ENCODE measurements around the gene AP3S1. TPM values are rescaled to one million over a fixed set of nuclear protein-coding genes. Genes with fewer than 3 reads are reported as not detected.
A peak's percentile ranks its signal among the peaks of the same experiment; 100 is the strongest.
"Not testable (repeated sequence)": the region's sequence is repeated elsewhere in the genome, so short reads cannot be mapped to it uniquely, and the experiment has no call there.

Gene AP3S1
- total RNA-seq, result 63.4 and 66.8 TPM in 2 replicates

DNA sequence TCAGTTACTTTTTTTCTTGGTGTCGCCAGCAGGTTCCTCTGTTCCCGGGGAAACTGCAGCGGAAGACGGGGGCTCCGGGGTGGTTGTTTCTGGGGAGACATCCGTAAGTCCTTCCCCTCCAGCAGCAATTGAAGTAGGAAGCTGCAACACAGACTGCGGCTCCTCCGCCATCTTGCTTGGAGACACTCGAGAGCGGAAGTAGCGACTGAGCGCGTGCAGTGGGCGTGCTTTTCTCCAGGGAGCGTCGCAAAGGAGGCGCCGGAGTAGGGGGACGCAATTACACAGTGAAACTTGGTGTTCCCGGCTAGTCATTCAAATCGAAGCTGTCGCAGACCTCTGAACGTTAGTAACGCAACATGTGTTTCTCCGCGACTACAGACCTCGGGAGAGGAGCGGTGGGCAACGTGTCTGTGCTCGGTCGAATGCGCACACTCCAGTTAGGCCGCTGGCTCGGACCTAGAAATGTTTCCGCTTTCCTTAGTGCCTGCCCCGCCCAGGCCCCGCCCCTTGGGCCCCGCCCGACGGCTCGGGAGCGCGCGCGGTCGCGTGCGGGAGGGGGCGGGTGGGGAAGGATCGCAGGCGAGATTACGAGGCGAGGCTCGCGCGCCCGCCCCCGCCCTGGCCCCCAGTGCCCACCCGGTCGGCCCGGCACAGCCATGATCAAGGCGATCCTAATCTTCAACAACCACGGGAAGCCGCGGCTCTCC, at the start of gene AP3S1, which contains the start of gene ATG12:
TSS of gene AP3S1 (plus strand) at position 554 of the 707 bp plus-strand sequence. CDS start at position 657, 103 bp downstream.
TSS of gene ATG12 (minus strand) at position 184 of the 707 bp plus-strand sequence. CDS start at position 171, 13 bp downstream.
- DNase-seq (ENCODE audit: low read depth, low spot score), result peak; percentile 79

DNA sequence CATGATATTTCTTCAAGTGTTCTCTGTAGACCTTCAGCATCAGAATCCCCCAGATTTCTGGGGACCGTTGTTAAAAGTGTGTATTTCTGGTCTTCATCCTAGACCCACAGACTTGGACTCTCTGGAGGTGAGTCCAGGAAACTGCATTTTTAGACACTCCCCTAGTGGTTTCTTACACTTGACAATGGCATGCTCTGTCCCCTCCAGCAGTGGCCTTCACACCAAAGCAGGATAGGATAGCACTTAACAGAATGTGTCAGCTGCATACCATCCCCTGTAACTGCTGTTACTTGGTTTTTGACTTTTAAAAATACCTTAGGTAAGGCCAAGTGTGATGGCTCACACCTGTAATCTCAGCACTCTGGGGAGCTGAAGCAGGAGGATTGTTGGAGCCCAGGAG, 46.0 kb upstream of the AP3S1 start:
- no peak for DNase-seq (ENCODE audit: low read depth, low spot score)

DNA sequence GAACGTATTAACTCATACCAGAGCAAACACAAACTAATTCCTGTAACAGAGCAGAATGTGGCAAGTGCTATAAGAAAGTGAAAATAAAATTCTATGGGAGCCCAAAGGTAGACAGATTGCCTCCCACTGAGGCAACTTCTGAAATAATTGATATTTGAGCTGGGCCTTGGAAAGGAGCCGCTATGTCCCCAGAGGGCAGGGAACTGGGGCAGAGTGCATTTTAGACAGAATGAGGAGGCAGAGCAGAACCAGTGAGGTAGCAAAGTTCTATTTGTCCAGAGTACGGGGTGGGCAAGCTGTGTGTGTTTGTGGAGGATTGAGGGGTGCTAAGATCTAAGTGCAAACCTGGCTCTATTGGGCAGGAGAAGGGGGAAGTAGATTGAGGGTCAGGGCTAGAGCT, 45.1 kb upstream of the AP3S1 start:
- no peak for DNase-seq (ENCODE audit: low read depth, low spot score)

DNA sequence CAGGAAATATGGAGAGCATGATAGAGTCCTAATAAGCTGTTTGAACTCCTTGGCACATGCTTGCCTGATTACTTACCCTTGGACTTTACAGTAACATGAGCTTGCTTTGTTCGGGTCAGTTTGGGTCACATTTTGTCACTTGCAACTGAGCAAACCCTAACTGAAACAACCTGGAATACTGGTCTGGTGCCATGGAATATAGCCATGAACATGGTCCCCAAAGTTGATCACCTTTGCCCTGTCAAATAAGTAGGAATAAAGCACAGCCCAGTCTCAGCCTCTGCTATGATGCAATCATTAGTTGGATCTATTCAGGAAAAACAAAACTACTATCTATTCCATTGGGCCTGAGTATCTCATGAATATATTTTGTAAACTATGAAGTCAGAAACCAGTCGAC, 43.5 kb upstream of the AP3S1 start:
- no peak for DNase-seq (ENCODE audit: low read depth, low spot score)

DNA sequence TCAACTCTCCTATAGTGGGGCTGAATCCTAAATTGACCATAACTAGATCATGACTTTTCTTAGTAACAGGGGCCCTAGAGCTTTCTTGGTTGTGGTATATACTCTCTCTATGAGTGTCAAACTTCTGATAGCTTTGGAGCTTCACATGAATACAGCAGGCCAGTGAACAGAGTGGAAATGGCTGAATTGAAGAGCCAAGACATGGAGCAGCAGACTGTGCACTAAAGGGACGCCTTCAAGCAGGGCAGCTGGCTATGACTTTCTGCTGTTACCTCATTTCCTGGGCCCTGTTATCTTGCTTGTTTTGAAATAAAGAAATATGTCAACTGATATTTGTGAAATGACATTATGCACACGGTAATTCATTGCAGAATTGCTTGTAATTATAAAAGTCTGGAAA, 41.6 kb upstream of the AP3S1 start:
- no peak for DNase-seq (ENCODE audit: low read depth, low spot score)

DNA sequence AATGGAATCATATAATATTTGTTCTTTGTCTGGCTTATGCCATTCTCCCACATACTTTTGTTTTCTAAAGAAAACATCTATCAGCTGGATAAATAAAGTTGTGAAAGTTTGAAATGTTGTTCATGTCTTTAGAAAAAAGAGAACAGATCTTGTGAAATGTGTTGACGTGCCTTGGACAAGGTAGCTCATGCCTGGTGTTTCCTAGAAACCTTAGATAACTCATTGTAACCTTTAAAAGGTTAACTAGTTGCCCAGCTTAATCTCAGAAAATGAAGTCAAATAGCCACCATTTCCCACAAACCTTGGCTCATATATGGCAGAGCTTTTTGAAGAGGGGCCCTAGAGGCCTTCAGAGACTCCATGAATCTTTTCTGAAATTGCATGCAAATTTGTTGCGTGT, 40.6 kb upstream of the AP3S1 start:
- no peak for DNase-seq (ENCODE audit: low read depth, low spot score)

DNA sequence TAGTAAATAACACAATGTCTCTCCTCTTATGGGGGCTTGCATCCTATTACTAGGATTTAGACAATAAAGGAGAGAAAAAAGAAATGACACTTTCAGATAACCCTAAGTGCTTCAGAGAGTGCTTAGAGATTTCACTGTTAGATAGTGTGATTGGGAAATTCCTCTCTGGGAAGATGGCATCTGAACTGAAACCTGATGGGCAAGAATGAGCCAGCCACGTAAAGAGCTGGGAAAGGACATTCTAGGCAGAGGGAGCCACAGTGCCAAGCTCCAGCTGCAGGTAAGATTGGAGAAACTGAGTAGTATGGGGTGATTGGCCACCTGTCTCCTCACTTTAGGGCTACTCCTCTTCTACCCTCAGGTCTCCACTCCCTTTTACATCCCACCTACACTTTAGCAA, 39.8 kb upstream of the AP3S1 start:
- no peak for DNase-seq (ENCODE audit: low read depth, low spot score)

DNA sequence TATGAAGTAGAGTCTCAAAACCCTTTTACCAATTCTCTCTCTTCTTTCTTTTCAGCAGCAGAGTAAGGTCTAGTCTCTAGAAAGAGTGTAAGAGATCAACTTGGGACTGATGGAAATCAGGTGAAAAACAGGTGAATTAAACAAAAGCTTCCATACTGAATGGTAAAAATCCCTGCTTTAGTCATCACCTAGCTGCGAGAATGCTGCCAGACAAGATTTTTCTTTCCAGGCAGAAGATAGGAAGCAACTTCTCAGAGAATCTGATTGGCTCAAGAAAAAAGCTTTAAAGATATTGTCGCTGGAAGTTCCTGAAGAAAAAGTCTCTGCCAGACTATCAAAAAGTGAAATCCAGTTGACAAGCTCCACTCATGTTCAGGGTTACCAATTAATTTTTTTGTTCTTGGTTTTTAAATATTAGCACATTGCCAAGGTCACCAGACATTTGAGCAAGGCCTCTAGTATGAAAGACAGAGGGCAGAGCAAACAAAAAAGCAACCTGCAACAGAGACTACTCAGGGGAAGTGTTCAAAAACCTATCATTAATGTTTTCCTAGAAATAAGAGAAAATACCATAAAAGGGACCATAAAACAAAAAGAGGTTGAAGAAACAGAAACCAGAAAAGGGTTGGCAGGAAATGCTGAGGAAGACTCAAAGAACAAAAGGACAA, 34.6 kb upstream of the AP3S1 start:
- no peak for DNase-seq (ENCODE audit: low read depth, low spot score)

DNA sequence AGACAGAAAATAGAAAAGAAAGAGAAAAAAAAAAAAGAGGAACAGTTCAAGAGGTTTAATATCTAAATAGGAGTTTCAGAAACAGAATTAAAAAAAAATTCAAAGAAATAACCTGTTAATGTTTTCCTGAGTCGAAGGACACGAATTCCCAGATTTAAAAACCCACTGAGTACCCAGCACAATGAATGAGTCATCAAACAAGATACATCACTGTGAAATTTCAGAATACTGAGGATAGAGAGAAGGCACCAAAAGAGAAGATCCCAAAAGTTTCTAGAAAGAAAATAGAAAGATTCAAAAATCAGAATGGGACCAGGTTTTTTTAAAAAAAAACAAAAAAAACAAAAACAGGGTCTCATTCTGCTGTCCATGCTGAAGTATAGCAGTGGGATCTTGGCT, 34.1 kb upstream of the AP3S1 start:
- DNase-seq (ENCODE audit: low read depth, low spot score), result no peak

DNA sequence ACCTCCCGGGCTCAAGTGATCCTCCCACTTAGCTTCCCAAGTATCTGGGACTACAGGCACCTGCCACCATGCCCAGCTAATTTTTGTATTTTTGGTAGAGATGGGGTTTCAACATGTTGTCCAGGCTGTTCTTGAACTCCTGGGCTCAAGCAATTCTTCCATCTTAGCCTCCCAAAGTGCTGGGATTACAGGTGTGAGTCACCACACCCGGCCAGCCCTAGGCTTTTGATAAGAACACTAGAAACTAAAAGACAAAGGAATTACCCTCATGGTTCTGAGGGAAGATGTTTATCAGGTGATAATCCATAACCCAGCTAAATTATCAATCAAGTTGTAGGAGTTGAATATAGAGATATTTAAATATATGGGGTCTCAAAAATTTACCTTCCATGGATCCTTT, 33.7 kb upstream of the AP3S1 start:
- not testable (repeated sequence) for DNase-seq (ENCODE audit: low read depth, low spot score)

DNA sequence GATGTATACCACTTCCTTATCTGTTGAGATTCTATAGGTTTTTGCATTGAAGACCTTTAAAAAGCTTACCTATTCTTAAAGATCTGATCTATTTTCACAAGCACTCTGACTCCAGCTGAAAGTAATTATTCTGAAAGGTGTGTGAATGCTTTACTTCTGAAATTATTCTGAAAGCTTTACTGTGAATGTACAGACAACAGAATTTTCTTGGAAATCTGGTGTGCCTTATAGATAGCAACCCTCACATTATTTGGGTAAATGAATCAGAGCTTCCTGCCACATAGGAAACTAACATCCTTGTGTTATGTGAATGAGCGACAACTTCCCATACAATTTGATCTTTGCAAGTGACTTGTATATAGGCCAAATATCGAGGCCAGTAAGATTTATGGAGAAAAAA, 31.8 kb upstream of the AP3S1 start:
- DNase-seq (ENCODE audit: low read depth, low spot score), result no peak

DNA sequence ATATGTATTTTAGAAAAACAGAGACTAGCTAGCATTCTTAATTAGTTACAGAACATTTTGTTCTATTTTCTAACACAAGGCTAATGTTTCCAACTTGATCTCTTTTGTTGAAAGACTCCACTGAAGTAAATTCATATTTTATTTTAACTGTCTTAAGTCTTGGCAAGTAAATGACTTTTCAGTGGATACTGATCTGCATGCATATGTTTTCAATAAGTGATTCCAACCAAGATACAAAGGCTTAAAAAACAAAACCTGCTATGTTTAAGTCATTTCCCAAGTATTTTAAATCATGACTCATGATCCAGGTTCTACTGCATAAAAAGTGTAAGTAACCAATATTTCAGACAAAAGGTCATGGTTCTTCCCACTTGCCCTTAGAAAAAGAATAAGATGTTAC, 31.0 kb upstream of the AP3S1 start:
- no peak for DNase-seq (ENCODE audit: low read depth, low spot score)

DNA sequence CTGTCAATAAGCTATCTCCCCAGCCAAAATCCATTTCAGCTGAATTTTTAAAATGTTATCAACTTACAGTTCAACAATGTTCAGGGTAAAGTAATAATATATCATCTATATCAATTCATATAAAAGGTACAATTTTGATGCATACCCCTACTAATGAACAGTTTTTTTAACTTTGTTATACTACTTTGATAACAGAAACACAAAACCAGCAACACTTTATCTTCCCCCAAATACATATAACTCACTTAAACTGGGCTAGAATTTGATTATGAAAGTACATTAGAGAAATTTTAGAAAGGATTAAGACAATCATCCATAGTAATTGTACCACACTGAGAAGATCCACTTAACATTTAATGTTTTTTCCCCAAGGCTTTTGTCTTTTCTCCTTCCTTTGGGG, 30.3 kb upstream of the AP3S1 start:
- no peak for DNase-seq (ENCODE audit: low read depth, low spot score)

DNA sequence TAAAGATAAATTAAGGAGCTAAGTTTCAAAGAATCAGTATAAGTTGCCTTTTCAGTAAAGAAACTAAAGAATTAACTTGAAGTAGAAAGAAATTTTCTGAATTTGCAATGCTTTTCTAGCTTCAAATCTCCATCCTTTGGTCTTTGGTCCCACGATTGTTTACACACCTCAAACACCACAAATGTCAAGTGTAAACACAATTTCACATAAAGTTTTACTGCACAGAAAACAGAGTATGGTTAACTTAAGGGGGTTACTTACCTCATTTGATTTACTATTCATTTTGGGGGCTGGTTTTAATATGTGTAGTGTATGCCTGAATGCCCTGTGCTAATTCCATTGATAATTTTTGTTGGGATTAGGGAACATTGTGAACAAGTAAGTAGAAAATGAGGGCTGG, 29.4 kb upstream of the AP3S1 start:
- no peak for DNase-seq (ENCODE audit: low read depth, low spot score)

DNA sequence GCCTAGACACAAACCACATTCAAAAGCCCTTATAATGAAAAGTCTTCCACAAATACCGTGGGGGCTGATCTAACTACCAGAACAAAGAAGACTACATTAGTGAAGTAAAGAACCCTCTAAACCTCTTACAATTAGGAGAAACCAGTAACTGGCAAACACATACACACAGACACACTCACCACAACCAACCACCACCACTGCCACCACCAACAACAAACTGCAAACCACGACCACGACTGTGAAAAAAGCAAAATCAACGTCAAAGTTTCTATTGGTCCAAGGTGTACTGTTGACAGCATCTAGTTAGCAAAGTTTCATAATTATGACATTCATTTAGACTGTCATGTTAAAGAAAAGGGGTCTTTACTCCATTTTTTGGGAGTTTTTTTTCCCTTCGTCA, 28.0 kb upstream of the AP3S1 start:
- no peak for DNase-seq (ENCODE audit: low read depth, low spot score)

DNA sequence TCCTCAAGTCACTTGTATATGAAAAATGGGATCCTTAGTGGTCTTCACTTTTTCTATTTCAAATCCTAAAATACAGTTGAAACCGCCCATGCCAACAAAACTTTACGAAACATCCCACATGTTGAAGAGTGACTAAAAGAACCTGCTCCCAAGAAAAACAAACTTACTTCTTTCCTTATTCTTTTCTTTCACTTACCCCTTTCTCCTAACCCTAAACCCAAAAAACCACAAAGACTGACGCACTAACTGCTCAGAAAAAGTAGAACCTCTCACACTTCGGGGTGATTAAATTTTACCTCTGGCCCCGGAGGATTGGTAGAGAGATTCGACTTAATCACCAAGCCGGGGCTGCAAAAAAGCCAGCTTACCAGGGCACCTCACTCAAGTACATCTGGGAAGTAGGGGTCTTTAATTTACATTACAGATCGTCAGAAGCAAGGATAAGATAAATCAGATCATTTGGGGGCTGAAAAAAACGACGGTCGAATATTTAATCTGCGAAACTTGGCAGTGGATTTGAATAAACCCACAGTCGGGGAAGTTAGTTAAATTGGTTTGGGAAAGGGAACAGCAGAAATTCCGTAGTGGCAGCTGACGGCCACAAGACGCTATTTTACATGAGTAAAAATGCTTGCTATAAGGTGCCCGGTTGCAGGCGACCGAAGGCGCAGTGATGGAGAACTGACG, 26.6 kb upstream of the AP3S1 start:
- DNase-seq (ENCODE audit: low read depth, low spot score), result no peak

DNA sequence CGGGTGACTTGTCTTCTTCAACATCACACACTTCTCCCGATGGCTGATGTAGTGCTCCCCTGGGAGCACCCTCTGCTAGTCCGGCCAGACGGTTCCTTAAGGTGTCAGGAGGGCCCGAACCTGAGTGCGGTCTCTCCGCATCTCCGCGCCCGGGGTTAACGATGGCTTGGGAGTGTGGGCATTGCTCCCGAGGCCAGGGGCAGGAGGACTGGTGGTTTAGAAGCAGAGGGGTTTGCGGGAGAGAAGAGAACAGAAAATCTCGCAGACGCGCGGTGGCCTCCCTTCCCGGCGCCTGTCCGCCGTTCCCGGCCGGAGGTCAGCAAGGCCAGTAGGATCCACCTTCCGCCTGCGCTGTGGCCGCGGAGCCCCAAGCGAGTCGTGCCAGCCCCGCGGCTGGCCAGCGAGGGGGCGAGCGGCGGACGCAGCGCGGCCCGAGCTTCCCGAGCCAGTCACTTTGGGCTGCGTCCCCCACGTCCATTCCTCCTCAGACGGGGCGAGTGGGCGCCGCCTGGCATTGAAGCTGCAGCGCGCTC, 26.0 kb upstream of the AP3S1 start:
- no peak for DNase-seq (ENCODE audit: low read depth, low spot score)

DNA sequence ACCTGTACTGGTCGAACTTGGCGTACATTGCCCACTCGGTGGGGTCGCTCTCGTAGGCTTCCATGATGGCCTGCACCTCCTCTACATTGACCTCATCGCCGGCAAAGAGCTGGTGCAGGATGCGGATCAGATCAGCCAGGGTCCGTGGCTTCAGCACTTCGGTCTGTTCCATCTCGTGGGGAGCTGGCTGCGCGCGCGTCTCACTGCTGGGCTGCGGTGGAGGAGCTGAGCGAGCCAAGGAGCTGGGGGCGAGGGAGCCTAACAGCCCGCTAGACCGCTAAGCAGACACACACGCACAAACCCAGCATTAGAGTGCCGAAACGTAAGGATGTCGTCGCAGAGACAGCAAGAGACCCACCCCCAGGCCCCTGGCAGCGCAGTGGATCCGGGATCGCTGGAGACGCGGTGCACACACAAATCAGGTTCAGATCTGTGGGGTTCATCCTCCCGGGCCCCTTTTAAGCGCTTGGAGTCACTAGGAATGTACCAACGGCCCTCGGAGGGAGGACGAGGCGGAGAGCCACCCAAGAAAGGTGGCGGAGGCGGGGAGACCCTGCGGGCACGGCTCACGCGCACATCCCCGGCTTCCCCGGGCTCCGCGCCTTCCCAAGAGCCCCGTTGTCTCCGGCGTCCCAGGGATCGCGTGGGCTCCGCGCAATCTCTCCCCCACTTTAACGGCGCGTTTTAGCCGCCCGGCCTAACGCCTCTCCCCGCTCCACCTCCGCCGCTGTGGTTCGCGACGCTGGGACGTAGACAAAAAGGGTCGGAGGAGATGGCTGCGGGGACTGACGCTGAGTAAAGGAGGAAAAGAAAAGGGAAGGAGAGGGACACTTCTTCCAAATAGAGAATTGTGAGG, 25.3 kb upstream of the AP3S1 start, which contains the start of gene CDO1:
TSS of gene CDO1 (minus strand) at position 434 of the 856 bp plus-strand sequence. CDS start at position 172, 262 bp downstream.
- no peak for DNase-seq (ENCODE audit: low read depth, low spot score)

DNA sequence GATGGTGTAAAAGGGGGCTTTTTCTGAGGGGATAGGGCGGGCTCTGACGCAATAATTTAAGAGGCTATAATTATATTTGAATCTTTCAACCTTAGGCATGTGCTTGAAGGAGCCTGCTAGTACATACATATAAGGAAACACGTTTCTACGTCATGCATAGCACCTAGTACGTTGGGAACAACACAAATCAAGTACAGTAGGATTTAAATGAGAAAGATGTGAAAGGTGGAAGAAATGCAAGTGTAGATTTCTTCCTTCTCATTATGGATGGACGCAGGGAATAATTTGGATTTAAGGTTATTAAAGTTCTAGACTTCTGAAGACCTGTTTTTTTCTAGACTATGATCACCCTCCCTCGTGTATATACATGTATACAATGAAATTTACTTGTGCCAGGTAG, 24.3 kb upstream of the AP3S1 start:
- DNase-seq (ENCODE audit: low read depth, low spot score), result no peak

DNA sequence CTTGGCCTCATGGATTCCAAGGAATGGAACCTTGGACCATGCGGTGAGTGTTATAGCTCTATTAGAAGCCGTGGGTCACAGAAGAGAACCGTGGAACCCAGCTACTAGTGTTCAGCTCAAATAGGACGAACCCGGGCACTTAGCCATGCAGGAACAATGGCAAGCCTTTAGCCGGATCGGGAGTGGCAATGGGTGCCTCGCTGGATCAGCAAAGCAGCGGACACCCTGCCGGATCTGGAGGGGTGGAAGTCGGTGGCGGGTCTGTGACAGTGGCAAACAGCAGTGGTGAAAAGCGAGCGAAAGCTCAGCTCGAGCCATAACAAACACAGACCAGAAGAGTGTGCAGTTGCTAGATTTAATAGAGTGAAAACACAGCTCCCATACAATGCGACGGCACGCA, 22.9 kb upstream of the AP3S1 start:
- no peak for DNase-seq (ENCODE audit: low read depth, low spot score)

DNA sequence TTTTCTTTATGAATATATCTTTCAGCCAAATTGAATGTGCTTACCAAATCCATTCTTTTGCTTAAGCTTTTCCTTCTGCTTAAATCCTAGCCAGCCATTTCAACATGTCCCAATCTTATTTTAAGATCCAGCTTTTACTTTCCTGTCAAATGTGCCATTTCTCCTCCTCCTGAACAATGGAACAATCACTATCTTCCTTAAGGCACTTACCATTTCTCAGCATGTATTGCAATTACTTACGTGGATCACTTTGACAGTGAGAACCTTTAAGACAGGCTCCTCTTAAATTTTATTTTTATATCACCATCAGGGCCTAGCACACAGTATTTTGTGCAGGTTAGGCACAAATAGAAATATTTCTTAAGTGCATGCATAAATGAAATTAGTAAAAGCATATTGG, 20.9 kb upstream of the AP3S1 start:
- no peak for DNase-seq (ENCODE audit: low read depth, low spot score)

Data from pulmonary artery endothelial cell (primary cell).